Brain microvascular endothelial cell (primary cell): ENCODE measurements around the gene TMEM184A.

ENCODE experiments used
- DNase-seq: peaks from one replicate; pipeline ENCODE4 v3.0.0-alpha.2; 2020
- H3K27ac ChIP-seq: fragments of 250-450 bp; sonication (Bioruptor Pico); 2 replicates; pipeline ENCODE4 v1.5.1; 2020; ENCODE audit warnings: mild to moderate bottlenecking, moderate library complexity
- H3K27me3 ChIP-seq: fragments of 250-450 bp; sonication (Bioruptor Pico); replicated peaks from 2 replicates; pipeline ENCODE4 v1.5.1; 2020; ENCODE audit warnings: mild to moderate bottlenecking
- H3K36me3 ChIP-seq: fragments of 250-450 bp; sonication (Bioruptor Pico); replicated peaks from 2 replicates; pipeline ENCODE4 v1.5.1; 2020; ENCODE audit warnings: mild to moderate bottlenecking
- H3K4me3 ChIP-seq: 2 replicates; pipeline ENCODE4 v1.5.1; 2011; ENCODE audit warnings: low read depth, mild to moderate bottlenecking, control low read depth, low read length, moderate library complexity
- in situ Hi-C: cut with HindIII; loops from 2 replicates; pipeline ENCODE4 v1.10.0; 2017; ENCODE audit warnings: low sequenced_read_pairs, low pct_ligation_motif_present
- TF ChIP-seq, protein P1 (sequence below): IDR thresholded peaks from 2 replicates; pipeline ENCODE4 v1.5.1; 2011; ENCODE audit warnings: low read depth, mild to moderate bottlenecking, moderate library complexity, low read length, control low read depth, inconsistent platforms; ENCODE audit errors: missing control alignments

The TMEM184A gene

DNA sequence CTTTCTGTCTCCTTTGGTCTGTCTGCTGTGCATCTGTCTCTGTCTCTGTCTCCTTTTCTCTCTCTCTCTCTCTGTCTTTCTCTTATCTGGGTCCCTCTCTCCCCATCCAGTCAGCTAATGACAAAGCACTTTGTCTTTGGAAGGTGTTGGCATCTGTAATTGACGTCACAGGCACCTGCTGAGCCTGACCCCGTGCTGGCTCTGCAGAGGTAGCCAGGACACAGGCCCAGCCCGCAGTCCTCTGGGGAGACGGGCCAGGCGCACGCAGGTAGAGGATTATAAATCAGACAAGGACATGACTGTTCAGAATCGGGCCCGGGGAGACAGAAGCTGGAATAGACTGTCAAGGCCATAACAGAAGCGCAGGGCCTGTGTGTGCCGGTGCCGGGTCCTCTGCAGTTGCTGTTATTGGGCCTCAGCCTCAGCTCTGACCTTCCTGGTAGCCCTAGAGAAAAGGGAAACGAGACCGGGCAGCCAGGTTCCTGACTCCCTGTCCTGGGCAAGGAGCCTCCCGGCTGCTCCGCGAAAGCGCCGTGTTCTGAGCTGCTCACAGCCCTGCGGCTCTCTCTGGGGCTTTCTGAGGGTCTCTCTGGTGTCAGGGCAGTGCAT lies 24.5 kb upstream of the TMEM184A start:
- Histone ChIP-seq H3K4me3 (no peak overlapping the region), H3K27me3 (peaks cover 5% of the 10 kb centered on the region), H3K27ac (no peak overlapping the region), H3K36me3 (no peaks in the 10 kb centered on the region)
- TF ChIP-seq, protein P1, sequence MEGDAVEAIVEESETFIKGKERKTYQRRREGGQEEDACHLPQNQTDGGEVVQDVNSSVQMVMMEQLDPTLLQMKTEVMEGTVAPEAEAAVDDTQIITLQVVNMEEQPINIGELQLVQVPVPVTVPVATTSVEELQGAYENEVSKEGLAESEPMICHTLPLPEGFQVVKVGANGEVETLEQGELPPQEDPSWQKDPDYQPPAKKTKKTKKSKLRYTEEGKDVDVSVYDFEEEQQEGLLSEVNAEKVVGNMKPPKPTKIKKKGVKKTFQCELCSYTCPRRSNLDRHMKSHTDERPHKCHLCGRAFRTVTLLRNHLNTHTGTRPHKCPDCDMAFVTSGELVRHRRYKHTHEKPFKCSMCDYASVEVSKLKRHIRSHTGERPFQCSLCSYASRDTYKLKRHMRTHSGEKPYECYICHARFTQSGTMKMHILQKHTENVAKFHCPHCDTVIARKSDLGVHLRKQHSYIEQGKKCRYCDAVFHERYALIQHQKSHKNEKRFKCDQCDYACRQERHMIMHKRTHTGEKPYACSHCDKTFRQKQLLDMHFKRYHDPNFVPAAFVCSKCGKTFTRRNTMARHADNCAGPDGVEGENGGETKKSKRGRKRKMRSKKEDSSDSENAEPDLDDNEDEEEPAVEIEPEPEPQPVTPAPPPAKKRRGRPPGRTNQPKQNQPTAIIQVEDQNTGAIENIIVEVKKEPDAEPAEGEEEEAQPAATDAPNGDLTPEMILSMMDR = no peak
- DNase-seq = no peak
- in situ Hi-C loops = no loop called here

DNA sequence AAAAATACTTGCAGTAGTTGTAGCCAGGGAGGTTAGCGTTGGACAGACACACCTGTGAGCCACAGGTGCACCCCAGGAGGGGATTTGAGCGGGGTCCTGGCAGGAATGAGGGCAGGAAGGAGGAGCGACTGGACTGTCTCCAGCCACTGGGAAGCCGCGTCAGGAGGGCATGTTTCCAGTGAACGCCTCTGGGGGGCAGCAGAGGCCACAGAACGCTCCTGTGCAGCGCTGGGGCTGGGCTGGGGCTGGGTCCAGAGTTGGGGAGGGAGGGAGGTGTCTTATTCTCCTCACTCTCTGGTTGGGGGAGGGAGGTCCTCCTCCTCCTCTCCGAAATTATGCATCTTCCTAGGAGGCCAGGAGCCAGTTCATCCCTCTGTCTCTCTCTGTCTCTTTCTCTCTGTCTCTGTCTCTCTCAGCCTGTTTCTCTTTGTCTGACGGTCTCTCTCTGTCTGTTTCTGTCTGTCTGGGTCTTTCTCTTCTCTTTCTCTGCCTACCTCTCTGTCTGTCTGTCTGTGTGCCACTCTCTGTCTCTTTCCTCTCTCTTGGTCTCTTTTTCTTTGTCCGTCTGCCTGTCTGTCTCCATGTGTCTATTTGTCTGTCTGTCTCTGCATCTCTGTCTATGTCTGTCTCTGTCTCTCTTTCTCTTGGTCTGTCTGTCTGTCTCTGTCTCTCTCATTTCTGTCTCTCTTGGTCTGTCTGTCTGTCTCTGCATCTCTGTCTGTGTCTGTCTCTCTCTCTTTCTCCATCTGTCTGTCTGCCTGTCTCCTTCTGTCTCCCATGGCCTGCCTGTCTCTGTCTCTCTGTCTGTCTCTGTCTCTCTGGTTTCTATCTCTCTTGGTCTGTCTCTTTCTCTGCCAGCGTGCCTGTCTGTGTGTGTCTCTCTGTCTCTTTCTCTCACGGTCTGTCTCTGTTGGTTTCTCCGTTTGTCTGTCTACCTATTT lies 23.7 kb upstream of the TMEM184A start:
- Histone ChIP-seq H3K4me3 (no peak overlapping the region), H3K27ac (no peak overlapping the region), H3K36me3 (no peaks in the 10 kb centered on the region), H3K27me3 (no peaks in the 10 kb centered on the region)
- DNase-seq = peak; percentile 25
- in situ Hi-C loops = no loop called here
- TF ChIP-seq, protein P1 = peak; percentile 89

DNA sequence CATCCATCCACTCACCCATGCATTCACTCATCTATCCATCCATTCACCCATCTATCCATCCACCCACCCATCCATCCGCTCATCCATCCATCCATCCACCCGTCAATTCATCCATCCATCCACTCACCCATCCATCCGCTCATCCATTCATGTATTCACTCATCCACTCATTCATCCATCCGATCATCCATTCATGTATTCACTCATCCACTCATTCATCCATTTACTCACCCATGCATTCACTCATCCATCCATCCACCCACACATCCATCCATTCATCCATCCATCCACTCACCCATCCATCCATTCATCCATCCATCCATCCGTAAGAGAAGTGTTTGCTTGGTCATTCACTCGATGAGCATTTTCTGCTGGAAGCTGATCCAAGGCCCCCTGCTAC lies 22.5 kb upstream of the TMEM184A start:
- TF ChIP-seq, protein P1 = no peak
- Histone ChIP-seq H3K27ac (no peak overlapping the region), H3K4me3 (no peak overlapping the region), H3K27me3 (no peaks in the 10 kb centered on the region), H3K36me3 (no peaks in the 10 kb centered on the region)
- no peak for DNase-seq
- in situ Hi-C loops = no loop called here

DNA sequence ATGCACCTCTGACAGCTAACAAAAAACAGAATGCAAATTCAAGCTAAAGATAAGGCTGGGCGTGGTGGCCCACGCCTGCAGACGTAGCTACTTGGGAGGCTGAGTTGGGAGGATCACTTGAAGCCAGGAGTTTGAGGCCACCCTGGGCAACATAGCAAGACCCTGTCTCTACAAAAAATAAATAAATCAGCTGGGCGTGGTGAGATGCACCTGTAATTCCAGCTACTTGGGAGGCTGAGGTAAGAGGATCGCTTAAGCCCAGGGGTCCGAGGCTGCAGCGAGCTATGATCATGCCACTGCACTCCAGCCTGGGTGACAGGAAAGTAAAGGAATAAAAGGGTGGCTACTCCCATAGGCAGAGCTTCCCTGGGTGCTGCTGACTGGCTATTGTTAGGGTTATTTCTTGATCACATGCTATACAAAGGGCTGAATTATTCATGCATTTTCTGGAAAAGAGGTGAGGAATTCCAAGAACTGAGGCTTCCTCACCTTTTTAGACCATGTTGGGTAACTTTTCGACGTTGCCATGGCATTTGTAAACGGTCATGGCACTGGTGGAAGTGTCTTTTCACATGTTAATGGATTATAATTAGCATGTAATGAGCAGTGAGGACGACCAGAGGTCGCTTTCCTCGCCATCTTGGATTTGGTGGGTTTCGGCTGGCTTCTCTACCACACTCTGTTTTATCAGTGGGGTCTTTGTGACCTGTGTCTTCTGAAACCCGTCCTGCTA lies 20.7 kb upstream of the TMEM184A start:
- H3K27me3 ChIP-seq = no peaks in the 10 kb centered on the region
- H3K27ac ChIP-seq = no peak overlapping the region
- DNase-seq = no peak
- no peaks in the 10 kb centered on the region for H3K36me3 ChIP-seq
- TF ChIP-seq, protein P1 = no peak
- H3K4me3 ChIP-seq = no peak overlapping the region
- in situ Hi-C loops = no loop called here

DNA sequence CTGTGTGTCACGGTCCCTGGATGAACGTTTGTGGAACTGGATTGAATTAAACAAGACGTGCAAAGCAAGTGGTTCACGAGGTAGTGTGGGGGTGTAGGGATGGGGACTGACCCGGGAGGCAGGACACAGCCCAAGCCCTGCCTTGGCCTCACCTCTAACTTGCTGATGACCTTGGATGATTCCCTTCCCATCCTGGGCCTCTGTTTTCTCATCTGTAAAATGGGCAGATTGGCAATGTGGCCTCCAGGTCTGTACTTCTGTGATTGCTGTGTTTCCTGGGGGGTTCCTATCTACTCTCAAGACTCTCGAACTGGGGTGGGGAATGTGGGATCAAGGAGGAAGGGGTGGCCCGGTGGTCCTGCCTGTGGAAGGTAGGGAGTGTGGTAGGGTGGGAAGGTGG lies 19.8 kb upstream of the TMEM184A start:
- TF ChIP-seq, protein P1 = no peak
- H3K27ac ChIP-seq = no peak overlapping the region
- no peak for DNase-seq
- H3K4me3 ChIP-seq = no peak overlapping the region
- no peaks in the 10 kb centered on the region for H3K36me3 ChIP-seq
- in situ Hi-C loops = no loop called here
- H3K27me3 ChIP-seq = no peaks in the 10 kb centered on the region
